Stimulated activated CD4-positive, alpha-beta T cell treated with anti-CD3 and anti-CD28 coated beads, Interleukin-1b, Interleukin-23, amount 100 ng/mL, for 4 hours (primary cell): ENCODE measurements around the gene MFSD2B.
"Not testable (repeated sequence)": the region's sequence is repeated elsewhere in the genome, so short reads cannot be mapped to it uniquely, and the experiment has no call there.

Source experiments
- DNase-seq, 2 donors: peaks; one replicate each; pipeline ENCODE4 v3.0.0-alpha.2; 2020; ENCODE audit warnings: low read depth in 2 of 2

MFSD2B gene

DNA sequence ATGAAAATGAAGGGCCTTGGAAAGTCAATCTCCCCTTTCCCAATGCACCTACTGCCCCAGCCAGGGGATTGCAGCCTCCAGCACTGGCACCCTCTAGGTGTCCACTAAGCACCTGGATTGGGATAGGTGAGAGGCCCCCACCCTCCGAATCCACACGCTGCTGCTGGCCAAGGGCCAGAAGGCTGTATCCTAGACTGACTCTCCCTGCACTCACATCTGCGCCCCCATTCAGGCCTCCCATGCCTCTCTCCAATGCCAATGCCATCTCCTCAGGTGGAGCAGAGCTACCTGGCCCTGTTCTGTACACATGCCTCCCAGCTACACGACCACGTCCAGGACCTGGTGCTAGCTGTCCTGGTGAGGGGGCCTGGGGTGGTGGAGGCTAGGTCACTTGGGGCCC, 9.8 kb downstream of the MFSD2B start:
- no peak for DNase-seq

DNA sequence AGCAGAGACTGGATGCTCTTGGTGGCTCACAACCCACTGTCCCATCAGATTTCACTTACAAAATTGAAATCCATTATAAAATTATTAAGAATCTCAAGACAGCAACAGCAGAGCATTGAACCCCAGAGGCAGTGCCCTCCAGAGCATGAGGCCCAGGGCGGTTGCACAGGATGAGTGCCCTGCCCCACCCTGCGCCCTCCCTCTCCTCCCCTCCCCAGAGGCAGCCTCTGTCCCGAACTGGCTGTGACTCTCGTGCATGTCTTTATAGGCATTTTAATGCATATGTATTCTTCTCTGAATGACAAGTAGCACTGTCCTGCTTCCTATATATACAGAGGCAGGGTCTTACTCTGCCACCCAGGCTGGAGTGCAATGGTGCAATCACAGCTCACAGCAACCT, 10.4 kb downstream of the MFSD2B start:
- DNase-seq = no peak

DNA sequence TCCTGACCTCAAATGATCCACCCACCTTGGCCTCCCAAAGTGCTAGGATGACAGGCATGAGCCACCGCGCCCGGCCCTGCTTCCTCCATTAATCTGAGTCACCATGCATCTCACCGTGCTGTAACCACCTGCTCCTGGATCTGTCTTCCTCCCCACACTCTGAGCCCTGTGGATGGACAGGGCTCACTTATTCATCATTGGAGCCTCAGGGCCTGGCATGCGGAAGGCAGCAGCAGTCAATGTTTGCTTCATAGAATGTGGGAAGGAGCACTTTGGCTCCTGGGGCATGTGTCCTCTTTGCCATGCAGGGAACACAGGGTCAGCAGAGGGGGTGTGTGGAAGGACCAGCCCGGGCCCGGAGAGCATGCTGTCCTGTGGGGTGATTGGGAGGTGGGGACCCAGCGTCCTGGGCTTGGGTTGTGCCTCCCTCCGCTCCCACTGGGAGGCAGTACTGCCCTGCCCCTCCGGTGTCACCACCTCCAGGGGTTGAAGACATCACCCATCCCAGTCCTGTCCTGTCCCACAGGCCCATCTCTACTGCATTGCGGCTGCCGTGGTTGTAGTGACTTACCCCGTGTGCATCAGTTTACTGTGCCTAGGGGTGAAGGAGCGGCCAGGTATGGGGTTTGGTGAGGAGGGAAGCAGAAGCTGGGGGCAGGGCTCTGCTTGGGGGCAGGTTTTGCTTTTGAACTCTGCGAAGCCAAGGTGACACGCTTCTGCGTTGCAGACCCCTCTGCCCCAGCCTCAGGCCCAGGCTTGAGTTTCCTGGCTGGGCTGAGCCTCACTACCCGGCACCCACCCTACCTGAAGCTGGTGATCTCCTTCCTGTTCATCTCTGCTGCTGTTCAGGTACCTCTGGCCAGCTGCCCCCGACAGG, 11.5 kb downstream of the MFSD2B start:
- no peak for DNase-seq

DNA sequence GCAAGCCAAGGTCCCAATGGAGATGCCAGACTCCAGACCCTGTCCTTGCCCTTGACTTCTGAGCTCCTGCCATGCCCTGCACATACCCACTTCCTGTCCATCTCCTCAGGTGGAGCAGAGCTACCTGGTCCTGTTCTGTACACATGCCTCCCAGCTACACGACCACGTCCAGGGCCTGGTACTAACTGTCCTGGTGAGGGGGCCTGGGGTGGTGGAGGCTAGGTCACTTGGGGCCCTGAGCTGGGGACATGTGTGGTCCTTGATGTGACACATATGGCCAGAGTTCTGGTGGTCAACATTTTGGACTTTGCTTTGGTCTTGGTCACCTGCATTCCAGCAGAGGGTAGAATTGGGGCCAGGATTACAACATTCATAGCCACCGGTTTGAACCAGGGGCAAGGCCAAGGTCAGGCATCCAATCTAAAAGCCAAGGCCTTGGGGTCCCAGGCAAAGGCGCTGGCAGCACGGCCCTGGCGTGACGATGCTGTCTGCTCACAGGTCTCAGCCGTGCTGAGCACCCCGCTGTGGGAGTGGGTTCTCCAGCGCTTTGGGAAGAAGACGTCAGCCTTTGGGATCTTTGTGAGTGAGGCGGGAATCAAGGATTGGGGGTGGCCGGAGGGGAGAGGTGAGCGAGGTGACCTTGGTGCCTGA, 12.6 kb downstream of the MFSD2B start:
- no peak for DNase-seq

DNA sequence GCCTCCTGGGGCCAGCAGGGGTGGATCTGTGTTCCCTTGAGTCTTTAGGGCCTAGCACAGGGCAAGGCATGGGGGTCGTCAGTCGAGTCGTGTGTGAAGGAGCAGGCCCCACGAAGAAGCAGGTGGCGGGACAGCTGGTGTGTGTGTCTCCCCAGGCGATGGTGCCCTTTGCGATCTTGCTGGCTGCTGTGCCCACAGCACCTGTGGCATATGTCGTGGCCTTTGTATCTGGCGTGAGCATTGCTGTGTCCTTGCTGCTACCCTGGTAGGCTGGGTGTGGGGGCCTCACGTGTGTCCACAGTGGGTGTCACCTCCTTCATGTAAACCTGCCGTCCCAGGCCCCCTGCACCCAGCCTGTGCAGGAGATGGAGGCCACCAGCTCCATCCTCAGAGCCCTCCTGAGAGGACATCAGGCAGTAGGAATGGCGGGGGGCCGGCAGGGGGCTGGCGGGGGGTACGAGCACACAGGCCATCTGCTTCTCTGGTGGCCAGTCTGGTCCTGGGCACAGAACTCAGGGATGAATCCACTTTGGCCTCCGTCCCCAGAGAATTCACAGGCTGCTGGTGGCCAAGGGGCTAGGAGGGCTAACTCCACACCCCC, 13.2 kb downstream of the MFSD2B start:
- no peak for DNase-seq

DNA sequence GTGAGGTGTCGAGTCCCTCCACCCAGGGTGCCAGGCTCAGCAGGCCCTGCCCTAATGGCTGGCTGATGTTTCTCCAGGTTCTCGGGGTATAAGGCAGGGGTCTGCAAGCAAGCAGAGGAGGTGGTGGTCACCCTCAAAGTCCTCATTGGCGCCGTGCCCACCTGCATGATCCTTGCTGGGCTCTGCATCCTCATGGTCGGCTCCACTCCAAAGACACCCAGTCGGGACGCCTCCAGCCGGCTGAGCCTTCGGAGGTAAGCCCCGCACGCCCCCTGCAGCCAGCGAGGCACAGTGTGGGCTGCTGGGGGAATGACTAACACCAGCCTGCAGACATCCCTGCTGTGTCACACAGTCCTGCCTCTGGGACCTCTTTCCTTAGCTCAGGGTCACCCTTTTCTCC, 14.1 kb downstream of the MFSD2B start:
- DNase-seq = no peak

DNA sequence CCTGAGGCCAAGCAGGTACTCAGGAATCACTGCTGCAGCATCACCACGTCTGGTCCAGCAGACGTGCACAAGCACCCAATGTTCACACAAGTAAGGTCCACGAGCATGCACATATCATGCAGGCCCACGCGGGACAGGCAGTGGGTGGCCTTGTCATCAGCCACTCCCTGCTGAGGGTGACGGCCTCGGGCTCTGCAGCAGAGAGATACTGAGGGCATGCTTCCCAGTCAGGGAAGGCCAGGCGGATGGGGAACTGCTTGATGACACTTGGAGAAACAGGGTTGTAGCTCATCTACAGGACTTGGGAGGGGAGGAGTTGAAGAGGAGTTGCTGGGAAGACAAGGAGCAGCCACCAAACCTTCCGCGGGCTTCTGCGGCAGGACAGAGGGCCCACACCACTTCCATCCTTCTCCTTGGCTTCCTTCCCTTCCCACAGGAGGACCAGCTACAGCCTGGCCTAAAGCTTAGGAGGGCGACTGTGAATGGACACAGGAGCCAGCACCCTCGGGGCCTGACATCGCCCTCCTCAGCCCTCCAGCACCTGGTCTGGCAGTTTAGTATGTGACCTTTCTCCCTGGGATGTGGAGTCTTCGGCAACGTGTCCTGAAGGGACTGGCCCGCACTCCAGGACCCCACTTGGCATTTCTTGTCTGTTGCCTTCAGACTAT, 15.2 kb downstream of the MFSD2B start:
- DNase-seq = no peak

DNA sequence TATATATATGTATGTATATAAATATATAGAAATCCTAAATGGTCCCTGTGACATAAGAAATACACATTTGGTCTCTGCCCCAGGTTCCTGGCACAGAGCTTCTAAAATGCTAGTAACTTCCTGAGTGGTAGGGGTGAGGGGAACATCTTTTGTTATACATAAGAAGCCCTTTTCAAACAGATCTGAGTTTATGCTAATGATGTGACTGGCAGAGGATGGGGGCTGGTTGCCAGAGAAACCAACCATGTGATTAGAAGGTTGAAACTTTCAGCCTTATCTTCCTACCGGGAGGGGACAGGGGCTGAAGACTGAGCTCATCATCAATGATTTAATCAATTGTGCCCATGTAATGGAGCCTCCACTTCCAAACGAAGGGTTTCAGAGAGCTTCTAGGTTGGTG, 16.3 kb downstream of the MFSD2B start:
- no peak for DNase-seq

DNA sequence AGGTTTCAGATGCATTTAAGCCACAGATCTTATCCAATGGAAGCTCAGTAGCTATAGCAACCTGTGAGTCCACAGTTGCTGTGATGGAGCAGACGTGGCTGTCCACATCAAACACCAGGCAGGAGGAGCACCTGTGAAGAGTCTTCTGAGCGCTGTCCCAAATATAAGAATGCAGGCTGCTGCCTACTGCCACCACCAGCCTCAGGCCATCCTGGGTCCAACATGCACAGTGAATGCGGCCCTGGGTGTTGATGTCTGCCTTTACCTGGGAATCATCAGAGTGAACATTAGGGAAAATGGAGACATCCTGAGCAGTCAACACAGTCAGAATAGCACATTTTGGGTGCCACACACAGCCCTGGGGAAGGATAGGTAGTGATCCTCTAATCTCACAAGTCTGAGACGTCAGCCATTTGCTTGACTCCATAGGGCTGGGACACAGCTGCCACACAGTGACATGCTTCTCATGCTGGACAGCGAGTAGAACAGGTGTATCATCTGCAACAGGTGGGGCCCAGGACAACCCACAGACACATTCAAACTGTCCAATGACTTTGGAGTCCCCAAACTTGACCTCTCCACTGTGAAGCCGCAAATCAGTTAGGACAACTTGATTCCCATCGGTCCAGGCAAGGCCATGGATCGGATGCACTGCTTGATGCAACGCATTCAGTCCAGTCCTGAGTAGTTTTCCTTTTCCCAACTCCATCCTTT, 29.1 kb downstream of the MFSD2B start:
- DNase-seq = no peak

DNA sequence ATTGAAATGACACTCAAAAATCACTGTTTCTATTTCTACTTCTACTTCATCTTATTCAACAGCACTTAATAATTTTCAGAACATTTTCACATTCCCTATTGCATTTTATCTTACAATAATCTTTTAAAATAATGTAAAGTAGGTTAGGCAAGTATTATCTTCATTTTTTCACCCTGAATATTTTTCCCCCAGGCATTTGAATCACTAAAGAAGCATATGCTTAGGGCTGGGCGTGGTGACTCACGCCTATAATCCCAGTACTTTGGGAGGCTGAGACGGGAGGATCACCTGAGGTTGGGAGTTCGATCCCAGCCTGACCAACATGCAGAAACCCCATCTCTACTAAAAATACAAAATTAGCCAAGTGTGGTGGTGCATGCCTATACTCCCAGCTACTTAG, 30.6 kb downstream of the MFSD2B start:
- no peak for DNase-seq

DNA sequence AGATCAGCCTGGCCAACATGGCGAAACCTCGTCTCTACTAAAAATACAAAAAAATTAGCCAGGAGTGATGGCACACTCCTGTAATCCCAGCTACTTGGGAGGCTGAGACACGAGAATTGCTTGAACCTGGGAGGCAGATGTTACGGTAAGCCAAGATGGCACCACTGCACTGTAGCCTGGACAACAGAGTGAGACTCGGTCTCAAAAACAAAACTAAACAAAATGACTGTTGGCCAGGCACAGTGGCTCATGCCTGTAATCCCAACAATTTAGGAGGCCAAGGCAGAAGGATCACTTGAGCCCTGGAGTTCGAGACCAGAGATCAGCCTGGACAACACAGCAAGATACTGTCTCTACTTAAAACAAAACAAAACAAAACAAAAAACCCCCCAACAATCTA, 33.2 kb downstream of the MFSD2B start:
- not testable (repeated sequence) for DNase-seq

DNA sequence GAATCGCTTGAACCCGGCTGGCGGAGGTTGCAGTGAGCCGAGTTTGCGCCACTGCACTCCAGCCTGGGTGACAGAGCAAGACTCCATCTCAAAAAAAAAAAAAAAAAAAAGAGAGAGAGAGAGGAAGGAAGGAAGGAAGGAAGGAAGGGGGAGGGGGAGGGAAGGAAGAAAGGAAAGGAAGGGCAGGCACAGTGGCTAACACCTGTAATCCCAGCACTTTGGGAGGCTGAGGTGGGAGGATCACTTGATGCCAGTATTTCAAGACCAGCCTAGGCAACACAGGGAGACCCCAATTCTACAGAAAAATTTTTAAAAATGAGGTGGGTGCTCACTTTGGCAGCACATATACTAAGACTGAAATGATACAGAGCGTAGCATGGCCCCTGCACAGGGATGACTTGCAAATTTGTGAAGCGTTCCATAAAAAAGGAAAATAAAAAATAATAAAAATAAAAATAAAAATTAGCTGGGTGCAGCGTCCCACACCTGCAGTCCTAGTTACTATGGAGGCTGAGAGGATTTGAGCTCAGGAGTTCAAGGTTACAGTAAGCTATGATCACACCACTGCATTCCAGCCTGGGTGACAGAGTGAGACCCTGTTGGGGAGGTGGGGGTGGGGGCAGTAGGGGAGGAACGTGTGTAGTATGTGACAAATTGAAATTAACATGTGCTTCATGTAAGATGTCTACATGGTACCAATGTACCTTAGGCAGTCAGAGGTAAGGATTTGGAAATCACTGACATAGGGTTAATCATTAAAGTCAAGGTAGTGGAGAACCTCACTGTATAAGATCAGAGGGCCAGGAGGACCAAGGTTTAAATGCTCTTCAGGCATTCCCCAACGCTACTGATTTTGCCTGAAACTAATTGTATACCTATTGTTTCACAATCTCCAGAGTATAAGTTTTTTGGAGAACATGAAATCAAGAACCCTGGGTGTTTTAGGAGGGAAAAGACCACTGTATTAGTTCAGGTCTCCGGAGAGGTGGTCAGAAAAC, 35.9 kb downstream of the MFSD2B start:
- DNase-seq = no peak

DNA sequence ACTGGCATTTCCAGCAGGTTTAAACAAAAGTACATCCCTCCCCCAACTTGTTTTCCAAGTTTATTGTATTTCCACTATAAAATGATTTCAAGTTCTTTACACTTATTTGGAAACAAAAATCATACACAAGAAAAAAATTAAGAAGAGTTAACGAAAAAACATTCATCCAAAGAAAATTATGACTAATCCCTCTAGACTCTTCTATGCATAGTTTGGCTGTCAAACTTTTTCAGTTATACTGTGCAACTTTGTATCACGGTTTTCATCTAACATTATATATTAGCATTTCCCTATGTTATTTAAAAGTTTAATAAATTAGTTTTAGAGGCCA, 36.7 kb downstream of the MFSD2B start:
- no peak for DNase-seq

DNA sequence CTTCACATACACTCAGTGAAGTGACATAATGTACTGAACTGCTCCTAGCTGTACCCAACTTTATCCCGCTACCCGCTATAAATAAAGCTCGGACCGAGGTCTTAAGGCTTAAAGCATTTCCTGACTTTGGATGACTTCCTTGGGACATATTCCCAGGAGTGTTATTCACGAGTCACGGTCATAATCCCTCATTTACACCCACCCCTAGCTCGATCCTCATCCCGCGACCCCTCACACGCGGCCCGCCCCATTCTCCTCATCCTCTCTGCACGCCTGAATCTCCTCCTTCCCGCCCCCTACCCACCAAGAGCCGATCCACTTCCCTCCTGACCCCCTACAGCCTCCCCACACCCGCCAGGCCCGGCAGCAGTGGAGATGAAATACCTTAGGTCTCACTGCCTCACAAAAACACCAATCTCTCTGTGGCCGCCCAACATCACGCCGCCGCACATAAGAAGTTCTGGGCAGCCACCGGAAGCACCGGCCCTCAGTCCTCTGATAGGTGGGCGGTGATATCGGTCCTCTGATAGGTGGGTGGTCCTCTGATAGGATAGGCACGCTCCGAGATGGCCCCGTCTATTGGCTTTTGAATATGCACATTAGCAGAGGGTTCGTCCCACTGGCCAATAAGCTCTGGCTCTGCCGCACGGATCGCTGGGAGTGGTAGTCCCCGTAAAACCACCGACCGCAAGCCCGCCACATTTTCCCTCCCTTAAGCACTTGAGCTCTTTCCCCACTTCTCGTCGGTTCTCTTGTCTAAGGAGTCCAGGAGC, 37.2 kb downstream of the MFSD2B start, which contains the start of gene WDCP:
TSS of gene WDCP (minus strand) at position 462 of the 773 bp plus-strand sequence. CDS start 7,897 bp downstream, outside the sequence.
- peak; percentile 78 to 87 for DNase-seq

DNA sequence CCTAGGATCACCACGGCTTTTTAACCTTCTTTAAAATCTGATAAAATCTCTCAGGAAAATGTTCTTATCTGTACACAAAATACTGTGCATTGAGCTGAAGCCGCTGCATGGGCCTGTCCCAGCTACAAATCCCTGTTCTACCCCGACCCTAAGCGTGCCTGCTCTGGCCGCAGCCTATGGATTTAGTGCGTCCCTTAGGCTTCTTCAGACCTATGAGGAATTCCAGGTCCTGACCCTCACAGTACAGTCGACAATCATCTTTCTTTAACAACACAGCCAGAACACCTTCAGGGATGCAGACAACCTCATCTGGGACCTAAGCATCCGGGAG, 37.8 kb downstream of the MFSD2B start:
- no peak for DNase-seq

DNA sequence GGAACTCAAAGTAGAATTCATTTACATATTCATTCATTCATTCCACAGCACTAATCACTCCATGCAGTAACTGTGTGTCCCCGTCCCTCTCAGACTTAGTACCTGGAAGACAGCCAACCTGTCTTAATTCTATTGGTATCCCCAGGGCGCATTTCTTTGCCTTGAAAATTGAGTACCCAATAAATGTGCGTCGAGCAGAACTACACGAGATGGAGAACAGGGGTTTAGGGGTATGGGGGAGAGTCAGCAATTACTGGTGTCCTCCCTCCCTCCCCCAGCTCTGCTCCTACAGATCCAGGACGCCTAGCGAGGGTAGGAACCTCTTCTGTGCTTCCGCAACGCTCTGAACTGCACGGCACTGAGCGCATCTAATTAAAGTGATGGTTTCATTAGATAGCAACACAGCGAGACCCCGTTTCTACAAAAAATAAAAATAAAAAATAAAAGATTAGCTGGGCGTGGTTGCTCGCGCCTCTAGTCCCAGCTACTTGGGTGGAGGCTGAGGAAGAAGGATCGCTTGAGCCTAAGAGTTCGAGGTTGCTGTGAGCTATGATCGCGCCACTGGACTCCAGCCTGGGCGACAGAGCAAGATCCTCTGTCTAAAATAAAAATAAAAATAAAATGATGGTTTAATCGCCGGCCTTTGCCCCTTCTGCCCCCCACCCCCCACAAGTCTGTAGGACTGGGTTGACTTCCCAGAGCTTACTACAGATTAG, 39.0 kb downstream of the MFSD2B start:
- no peak for DNase-seq

DNA sequence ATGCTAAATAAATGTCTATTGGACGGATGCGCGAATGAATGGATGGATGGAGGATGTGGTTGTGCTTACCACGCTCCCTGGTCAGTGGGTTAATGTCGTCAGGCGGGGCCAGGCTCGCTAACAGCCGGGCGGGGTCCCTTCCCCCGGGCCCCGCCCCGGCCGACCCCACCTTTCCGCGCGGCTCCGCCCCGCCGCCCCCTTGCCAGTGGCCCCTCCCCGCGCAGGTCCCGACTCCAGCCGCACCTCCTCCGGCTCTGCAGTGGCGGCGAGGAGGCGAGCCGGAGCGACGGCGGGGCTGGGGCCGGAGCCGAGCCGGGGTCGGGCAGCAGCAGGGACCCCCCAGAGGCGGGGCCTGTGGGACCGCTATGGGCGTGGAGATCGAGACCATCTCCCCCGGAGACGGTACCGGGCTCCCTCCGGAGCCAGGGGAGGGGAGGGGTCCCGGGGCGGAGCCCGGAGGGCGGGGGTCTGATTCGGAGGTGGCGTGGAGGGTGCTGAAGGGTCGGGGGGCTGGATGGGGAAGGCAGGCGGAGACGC, 39.7 kb downstream of the MFSD2B start, which contains the start of gene FKBP1B:
TSS of gene FKBP1B (plus strand) at position 257 of the 537 bp plus-strand sequence. CDS start at position 366, 109 bp downstream.
- peak; percentile 18 to 47 for DNase-seq

DNA sequence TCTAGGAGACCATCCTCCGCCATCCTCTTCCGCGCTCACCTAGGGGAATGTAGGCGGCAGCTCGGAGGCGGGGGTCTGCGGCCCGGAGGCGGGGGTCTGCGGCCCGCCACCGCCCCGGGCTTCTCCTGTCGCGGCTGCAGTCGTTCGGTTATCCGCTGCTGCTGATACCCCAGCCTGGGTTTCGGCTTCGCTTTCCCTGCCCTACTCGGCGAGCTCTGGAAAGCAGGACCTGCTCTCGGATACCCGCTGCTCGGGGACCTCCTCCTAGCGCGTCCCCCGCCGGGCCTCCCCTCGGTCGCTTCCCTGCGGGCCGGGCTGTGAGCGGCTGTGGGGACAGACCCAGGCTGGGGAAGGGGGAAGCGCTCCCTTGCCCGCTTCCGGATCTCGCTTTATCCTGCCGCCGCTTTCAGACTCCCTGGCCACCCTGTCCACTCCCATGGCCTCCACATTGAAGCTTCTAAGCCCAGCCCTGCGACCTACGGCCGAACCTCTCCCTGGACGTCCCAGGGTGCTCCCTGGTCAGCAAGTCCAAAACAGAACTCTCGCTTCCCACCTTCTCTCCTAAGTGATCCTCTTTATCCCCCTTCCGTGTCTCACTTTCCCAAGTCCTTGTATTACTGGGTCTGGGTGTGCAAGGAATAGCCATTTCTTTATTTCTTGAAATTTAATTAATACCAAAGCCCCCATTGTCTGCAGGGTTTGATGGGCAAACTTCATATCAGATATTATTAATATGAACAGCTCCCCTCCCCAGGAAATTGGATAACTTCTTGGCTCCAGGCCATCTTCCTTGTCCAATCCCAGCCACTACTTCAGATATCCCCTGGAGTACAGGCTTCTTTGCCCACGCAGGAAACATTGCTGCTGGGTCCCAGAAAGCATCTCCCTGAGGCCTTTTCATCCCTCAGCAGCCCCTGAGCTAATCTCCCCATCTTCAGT, 40.4 kb downstream of the MFSD2B start:
- no peak for DNase-seq
